ENCODE measurements around the gene API5.

DNA sequence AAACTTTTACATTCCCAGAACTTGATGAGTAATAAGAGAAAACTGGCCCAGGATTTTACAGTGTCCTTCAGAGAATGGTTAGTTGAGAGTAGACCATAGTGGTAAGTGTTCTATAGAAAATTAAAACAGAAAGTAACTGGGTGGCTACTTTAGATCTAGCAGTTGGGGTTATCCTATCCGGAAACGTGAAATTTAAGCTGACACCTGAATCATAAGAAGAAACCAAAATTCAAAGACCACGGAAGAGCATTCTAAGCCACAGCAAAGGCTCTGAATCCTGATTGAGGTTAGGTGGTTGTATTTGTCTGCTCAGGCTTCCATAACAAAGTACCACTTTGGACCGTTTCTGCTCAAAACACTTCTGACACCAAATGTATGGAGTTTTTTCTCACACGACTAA is 80.9 kb downstream of the API5 start:
- TF ChIP-seq, protein P1, sequence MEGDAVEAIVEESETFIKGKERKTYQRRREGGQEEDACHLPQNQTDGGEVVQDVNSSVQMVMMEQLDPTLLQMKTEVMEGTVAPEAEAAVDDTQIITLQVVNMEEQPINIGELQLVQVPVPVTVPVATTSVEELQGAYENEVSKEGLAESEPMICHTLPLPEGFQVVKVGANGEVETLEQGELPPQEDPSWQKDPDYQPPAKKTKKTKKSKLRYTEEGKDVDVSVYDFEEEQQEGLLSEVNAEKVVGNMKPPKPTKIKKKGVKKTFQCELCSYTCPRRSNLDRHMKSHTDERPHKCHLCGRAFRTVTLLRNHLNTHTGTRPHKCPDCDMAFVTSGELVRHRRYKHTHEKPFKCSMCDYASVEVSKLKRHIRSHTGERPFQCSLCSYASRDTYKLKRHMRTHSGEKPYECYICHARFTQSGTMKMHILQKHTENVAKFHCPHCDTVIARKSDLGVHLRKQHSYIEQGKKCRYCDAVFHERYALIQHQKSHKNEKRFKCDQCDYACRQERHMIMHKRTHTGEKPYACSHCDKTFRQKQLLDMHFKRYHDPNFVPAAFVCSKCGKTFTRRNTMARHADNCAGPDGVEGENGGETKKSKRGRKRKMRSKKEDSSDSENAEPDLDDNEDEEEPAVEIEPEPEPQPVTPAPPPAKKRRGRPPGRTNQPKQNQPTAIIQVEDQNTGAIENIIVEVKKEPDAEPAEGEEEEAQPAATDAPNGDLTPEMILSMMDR (IDR thresholded peaks at IDR 0.05) = no peak
- no peak for TF ChIP-seq EP300 (IDR thresholded peaks at IDR 0.05)
